DOHH2 (cell line): ENCODE measurements around the gene EPHA4.

Source experiments
- H3F3A ChIP-seq: fragments of 200-600 bp; sonication (generic), shearing (Covaris generic); 2 replicates; pipeline ENCODE4 v1.6.0; 2016; ENCODE audit warnings: antibody characterized with exemption, mild to moderate bottlenecking; ENCODE audit not compliant: control insufficient read depth, insufficient read depth
- H3K27ac ChIP-seq: fragments of 200-600 bp; sonication (generic); 2 replicates; pipeline ENCODE4 v1.5.1; 2014; ENCODE audit warnings: low read depth, mild to moderate bottlenecking, low read length, moderate library complexity
- H3K27me3 ChIP-seq: fragments of 200-600 bp; sonication (generic); 2 replicates; pipeline ENCODE4 v1.6.1; 2014; ENCODE audit warnings: mild to moderate bottlenecking, low read length, mixed read lengths; ENCODE audit not compliant: control insufficient read depth
- H3K36me3 ChIP-seq: fragments of 200-600 bp; sonication (generic); 2 replicates; pipeline ENCODE4 v1.6.1; 2014; ENCODE audit warnings: mild to moderate bottlenecking, low read length, moderate library complexity, mixed read lengths; ENCODE audit not compliant: control insufficient read depth
- H3K4me1 ChIP-seq: fragments of 200-600 bp; sonication (generic); 2 replicates; pipeline ENCODE4 v1.6.1; 2014; ENCODE audit warnings: mild to moderate bottlenecking, low read length, mixed read lengths; ENCODE audit not compliant: control insufficient read depth
- H3K4me2 ChIP-seq: fragments of 200-600 bp; sonication (generic); 2 replicates; pipeline ENCODE4 v1.6.0; 2014; ENCODE audit warnings: mild to moderate bottlenecking, low read length, moderate library complexity
- H3K4me3 ChIP-seq: fragments of 200-600 bp; sonication (generic); 2 replicates; pipeline ENCODE4 v1.5.1; 2014; ENCODE audit warnings: mild to moderate bottlenecking, low read length, mixed read lengths
- H3K79me2 ChIP-seq: fragments of 200-600 bp; sonication (generic); 2 replicates; pipeline ENCODE4 v1.6.1; 2014; ENCODE audit warnings: mild to moderate bottlenecking, low read length, mixed read lengths; ENCODE audit not compliant: control insufficient read depth
- H3K9me2 ChIP-seq: fragments of 200-600 bp; sonication (generic); replicated peaks from 2 replicates; pipeline ENCODE4 v1.6.1; 2014; ENCODE audit warnings: mild to moderate bottlenecking, low read length, mixed read lengths; ENCODE audit not compliant: control insufficient read depth
- H3K9me3 ChIP-seq: fragments of 200-600 bp; sonication (generic); 2 replicates; pipeline ENCODE4 v1.6.1; 2014; ENCODE audit warnings: antibody characterized with exemption, low read length, mixed read lengths; ENCODE audit not compliant: control insufficient read depth, insufficient read depth
- H4K20me1 ChIP-seq: fragments of 200-600 bp; sonication (generic); 2 replicates; pipeline ENCODE4 v1.6.0; 2014; ENCODE audit warnings: low read depth, mild to moderate bottlenecking, antibody characterized with exemption, low read length, moderate library complexity; ENCODE audit not compliant: control insufficient read depth, insufficient read depth
- EZH2phosphoT487 ChIP-seq: fragments of 200-600 bp; sonication (generic); IDR thresholded peaks from 2 replicates; pipeline ENCODE4 v1.6.1; 2017; ENCODE audit warnings: borderline replicate concordance, mild to moderate bottlenecking, antibody characterized with exemption, low read length, moderate library complexity, mixed read lengths
- TF ChIP-seq, protein P1 (sequence below): fragments of 200-600 bp; sonication (generic); IDR thresholded peaks from one replicate; pipeline ENCODE4 v1.5.1; 2014; ENCODE audit warnings: antibody characterized with exemption, mild to moderate bottlenecking, low read depth, low read length; ENCODE audit not compliant: poor library complexity, severe bottlenecking

Gene EPHA4

GRCh38 chr2:221558107-221558506 lies 14.0 kb downstream of the EPHA4 start:
- TF ChIP-seq EZH2phosphoT487, result no peak
- TF ChIP-seq, protein P1, sequence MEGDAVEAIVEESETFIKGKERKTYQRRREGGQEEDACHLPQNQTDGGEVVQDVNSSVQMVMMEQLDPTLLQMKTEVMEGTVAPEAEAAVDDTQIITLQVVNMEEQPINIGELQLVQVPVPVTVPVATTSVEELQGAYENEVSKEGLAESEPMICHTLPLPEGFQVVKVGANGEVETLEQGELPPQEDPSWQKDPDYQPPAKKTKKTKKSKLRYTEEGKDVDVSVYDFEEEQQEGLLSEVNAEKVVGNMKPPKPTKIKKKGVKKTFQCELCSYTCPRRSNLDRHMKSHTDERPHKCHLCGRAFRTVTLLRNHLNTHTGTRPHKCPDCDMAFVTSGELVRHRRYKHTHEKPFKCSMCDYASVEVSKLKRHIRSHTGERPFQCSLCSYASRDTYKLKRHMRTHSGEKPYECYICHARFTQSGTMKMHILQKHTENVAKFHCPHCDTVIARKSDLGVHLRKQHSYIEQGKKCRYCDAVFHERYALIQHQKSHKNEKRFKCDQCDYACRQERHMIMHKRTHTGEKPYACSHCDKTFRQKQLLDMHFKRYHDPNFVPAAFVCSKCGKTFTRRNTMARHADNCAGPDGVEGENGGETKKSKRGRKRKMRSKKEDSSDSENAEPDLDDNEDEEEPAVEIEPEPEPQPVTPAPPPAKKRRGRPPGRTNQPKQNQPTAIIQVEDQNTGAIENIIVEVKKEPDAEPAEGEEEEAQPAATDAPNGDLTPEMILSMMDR, result no peak
- Histone ChIP-seq H3K9me3 (peaks cover 6% of the 10 kb centered on the region; the same call in 1 of the 2 replicates), H3F3A (no peaks in the 10 kb centered on the region), H3K4me2 (no peak overlapping the region), H3K9me2 (no peaks in the 10 kb centered on the region), H3K27ac (no peak overlapping the region), H3K4me3 (no peak overlapping the region), H4K20me1 (no peaks in the 10 kb centered on the region), H3K36me3 (no peaks in the 10 kb centered on the region), H3K4me1 (peaks cover 25% of the 10 kb centered on the region), H3K79me2 (no peaks in the 10 kb centered on the region), H3K27me3 (no peaks in the 10 kb centered on the region)

- H3K4me2 ChIP-seq, result peak overlapping the region; percentile 52
- H3K79me2 ChIP-seq, result no peaks in the 10 kb centered on the region
- H3K9me3 ChIP-seq, result peaks cover 6% of the 10 kb centered on the region; the same call in 1 of the 2 replicates
- H3K27me3 ChIP-seq, result no peaks in the 10 kb centered on the region
- H3K36me3 ChIP-seq, result no peaks in the 10 kb centered on the region
- H3K9me2 ChIP-seq, result no peaks in the 10 kb centered on the region
- TF ChIP-seq, protein P1, result no peak
- no peak for TF ChIP-seq EZH2phosphoT487
- H3F3A ChIP-seq, result no peaks in the 10 kb centered on the region
- peaks cover 25% of the 10 kb centered on the region for H3K4me1 ChIP-seq
- H3K27ac ChIP-seq, result 0 out of 2 replicates have a peak overlapping the region, but pooled peaks have one; percentile 11
- no peaks in the 10 kb centered on the region for H4K20me1 ChIP-seq
- H3K4me3 ChIP-seq, result peak overlapping the region; percentile 36
Observed at GRCh38 chr2:221555494-221555846, 16.6 kb downstream of the EPHA4 start.

- peak overlapping the region; percentile 36 for H3K4me3 ChIP-seq
- H3K27ac ChIP-seq, result peak overlapping the region; percentile 11; the same call in 1 of the 2 replicates
- H3K4me1 ChIP-seq, result peaks cover 25% of the 10 kb centered on the region
- H3K4me2 ChIP-seq, result peak overlapping the region; percentile 52
- H3F3A ChIP-seq, result no peaks in the 10 kb centered on the region
- peaks cover 6% of the 10 kb centered on the region; the same call in 1 of the 2 replicates for H3K9me3 ChIP-seq
- H3K27me3 ChIP-seq, result no peaks in the 10 kb centered on the region
- no peaks in the 10 kb centered on the region for H3K79me2 ChIP-seq
- H3K36me3 ChIP-seq, result no peaks in the 10 kb centered on the region
- H3K9me2 ChIP-seq, result no peaks in the 10 kb centered on the region
- TF ChIP-seq, protein P1, result no peak
- H4K20me1 ChIP-seq, result no peaks in the 10 kb centered on the region
Observed at GRCh38 chr2:221554769-221555493, 17.2 kb downstream of the EPHA4 start.
